Left colon (tissue), 2 donors: ENCODE data around the gene CASP6. TPM values are rescaled to one million over a fixed set of nuclear protein-coding genes. Genes with fewer than 3 reads are reported as not detected.

Source experiments
- ATAC-seq: fragments of 200-7000 bp; cut with Tn5 transposase; one replicate; pipeline ENCODE4 v1.9.1; 2020; ENCODE audit warnings: mild to moderate bottlenecking, moderate library complexity
- DNase-seq, 2 donors: peaks; one replicate each; pipeline ENCODE4 v3.0.0-alpha.2; 2020
- intact Hi-C, 2 donors: fragments of 100-400 bp; cut with DNase I in 1 of 2; cut with micrococcal nuclease in 1 of 2; formaldehyde crosslinking; loops; one replicate each; pipeline versions ENCODE4 v1.11.2 to v1.14.0; 2022; cut with DNase I, micrococcal nuclease
- long read RNA-seq: library from polyadenylated mRNA; unstranded; transcript quantifications from one replicate; pipeline ENCODE4 v2.0.0, GENCODE V29; 2021
- total RNA-seq, 2 donors: library from RNA; stranded (reverse); fragmentation: NEBNext Ultra II Directional; extraction: Animal tissue kit (Norgen Biotek cat#: 25700); gene quantifications; one replicate each; pipeline ENCODE4 v1.2.1, GENCODE V29; 2021
- donor health status: DM: no; HTN: no; CAD: no.
- donor health status: DM: yes; HTN: yes; CAD: no.

CASP6 gene
- total RNA-seq: 10 to 100 TPM; 73.6 to 78.8 TPM
- long read RNA-seq, transcript CASP6-201 (7 exons, 1,548 nt): major isoform, 133 of 152 reads
- long read RNA-seq, partial matches to known transcripts: 2 of 152 reads
- long read RNA-seq, other reads (novel, unspliced or antisense): 16 of 152 reads

- intact Hi-C loops: loop anchor here in 1 of 2 donors (10.0 kb wide), 1 partner anchor 112 kb away; the partner anchor contains the start of gene GAR1
- ATAC-seq: peak; percentile 81
- DNase-seq: peak; percentile 90 to 93
These were observed at the start of gene CASP6 for GRCh38 chr4:109702950-109703663. Gene CASP6 (minus strand): TSS chr4:109703445. CDS start chr4:109703395, 50 bp downstream.

DNA sequence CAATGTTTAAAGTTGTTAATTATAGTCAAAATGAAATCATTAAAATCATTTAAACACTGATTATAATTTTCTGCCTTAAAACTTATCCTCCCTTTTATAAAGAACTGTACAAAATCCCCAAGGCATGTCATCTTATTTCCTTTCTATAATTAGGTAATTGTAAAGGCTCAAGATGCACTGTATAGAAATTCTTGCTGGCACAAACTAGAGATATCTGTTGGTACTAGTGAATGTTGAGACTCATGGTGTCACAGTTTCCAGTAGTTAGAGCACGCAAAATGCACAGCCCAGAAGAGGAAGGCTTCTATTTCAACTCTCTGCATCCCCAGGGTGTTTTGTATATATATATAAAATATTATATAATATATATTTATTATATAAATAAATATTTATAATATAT, 49.3 kb upstream of the CASP6 start:
- no peak for DNase-seq
- intact Hi-C loops: no loop called here
- no peak for ATAC-seq

DNA sequence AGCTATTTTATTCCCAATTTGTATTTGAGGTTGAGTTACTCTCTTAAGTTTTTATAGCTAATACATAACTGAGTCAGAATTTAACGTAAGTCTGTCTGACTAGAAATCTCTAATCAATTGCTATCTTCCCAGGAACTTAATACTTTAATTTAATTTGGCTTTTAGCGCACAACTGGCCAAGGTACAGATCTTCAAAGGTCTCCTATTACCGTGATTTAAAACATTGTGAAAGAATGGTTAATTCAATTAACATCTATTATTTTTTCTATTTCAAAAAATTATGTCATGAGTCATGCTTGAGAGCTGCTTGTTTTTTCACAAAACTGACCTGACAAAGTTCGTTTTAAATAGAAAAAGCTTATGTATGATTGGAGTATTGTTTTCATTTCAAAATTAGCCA, 48.6 kb upstream of the CASP6 start:
- DNase-seq: no peak
- intact Hi-C loops: no loop called here
- ATAC-seq: no peak

DNA sequence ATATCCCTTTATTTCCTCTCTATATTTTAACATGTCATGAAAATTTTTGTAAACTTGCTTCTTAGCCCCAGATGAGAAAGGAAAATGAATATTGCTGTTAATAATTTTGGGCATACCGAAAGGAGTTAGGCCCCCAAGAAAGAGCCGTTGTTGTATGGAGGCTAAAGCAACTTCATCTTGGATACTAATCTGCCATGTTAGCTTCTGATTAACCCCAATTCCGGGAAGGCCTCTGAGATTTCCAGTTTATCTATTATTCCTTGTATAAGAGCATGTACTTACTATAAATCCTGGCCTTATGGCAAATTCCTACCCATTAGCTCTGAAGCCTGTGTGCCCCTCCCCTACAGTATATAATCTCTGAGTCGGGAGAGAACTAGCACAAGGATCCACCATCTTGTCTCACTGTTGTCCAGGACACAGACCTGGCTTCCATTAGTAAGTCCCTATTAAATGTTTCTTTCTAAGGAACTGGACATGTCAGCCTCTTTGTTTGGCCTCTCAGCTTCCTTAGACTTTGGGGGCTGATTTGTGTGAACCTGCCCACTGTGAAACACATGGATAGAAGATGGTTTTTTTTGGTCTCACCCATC, 47.5 kb upstream of the CASP6 start:
- DNase-seq: no peak
- no peak for ATAC-seq
- intact Hi-C loops: no loop called here

DNA sequence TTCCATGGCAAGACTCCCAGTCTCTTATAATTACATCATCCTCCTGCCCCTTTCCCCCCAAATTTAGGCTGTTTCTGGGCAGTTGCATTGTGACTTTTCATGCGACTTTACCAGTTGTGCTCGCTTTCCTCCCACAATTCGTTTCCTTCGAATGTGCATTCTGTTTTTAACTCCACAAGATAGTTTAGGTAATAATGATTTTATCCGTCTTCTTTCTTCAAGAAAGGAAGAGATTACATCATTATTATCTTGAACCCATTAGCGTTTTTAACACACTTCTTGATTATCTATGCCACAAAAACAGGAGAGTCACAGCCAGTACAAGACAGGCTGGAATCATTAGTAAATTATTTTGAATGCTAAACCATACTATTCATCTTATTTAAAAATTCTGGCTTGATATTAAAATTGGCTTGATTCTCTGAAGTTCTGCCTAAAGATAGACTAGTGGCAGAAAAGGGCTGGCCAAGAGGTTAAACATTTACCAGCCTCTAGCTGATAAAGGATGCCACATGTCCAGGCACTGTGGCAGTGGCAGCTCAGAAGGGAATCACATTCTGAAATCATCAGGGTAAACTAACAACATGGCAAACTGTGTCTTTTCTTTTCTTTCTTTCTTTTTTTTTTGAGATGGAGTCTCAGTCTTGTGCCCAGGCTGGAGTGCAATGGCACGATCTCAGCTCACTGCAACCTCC, 46.3 kb upstream of the CASP6 start:
- intact Hi-C loops: no loop called here
- no peak for DNase-seq
- no peak for ATAC-seq

DNA sequence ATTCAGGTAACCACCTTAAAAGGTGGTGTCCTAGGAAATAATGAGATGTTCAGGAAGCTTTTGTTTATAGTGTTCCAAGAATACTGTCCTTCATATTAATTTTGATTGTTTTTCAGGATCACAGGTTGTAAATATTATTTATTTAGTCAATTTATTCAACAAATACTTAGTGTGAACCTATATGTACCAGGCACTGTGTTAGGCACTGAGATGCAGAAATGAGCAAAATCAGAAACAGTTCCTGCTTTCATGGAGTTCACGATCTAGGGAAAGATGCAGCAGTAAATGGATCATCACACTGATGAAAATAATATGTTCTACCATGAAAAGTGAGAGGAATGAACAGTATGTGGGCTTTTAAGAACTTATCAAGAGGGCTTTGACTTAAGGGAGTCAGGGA, 44.9 kb upstream of the CASP6 start:
- no peak for ATAC-seq
- intact Hi-C loops: no loop called here
- DNase-seq: no peak

DNA sequence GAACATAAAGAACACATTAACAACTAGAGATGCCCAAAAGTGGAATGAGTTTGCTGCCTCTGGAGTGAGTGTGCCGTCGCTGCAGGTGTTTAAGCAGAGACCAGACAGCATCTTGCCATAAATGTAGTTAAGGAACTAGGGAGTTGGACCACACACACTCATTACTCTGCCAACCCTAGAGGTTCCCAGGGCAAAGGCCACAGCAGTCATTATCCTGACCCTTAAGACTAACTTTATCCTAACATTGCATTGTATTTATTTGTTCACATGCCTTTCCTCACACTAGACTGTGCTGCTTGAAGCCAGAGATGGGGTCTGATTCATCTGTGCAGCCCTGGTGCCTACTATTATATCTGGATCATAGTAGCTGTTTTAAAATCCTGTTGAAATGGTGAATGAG, 43.5 kb upstream of the CASP6 start:
- DNase-seq: no peak
- peak; percentile 17 for ATAC-seq
- intact Hi-C loops: no loop called here

- ATAC-seq (no peak), DNase-seq (no peak)
- intact Hi-C loops: no loop called here
These were observed 42.6 kb upstream of the CASP6 start for GRCh38 chr4:109745830-109746229.

- DNase-seq (no peak), ATAC-seq (no peak)
- intact Hi-C loops: no loop called here
These were observed 36.3 kb upstream of the CASP6 start for GRCh38 chr4:109739547-109739946.

DNA sequence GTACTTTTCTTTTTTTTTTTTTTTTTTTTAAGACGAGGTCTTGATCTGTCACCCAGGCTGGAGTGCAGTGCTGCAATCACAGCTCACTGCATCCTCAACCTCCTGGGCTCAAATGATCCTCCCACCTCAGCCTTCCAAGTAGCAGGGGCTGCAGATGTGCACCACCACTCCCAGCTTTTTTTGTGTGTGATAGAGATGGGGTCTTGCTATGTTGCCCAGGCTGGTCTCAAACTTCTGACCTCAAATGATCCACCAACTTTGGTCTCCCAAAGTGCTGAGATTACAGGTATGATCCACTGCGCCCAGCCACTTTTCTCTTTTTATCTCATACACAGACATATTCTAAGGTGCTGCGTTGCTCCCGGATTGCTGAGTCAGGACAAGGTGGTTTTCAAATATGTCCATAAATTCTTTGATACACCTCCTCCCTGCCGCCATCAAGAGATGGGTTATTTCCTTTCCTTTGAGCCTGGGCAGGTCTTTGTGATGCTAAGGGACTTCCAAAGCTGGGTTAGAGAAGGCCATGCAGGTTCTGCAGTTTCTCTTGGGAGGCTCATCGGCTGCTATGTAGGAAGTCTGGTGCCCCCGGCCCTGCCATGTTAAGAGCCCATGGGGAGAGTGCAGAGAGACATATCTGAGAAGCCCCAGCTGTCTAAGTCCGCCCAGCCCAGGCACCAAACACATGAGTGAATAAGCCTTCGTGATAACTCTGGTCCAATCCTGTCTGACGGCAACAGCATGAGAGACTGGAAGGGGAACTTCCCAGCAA, 35.0 kb upstream of the CASP6 start:
- no peak for DNase-seq
- intact Hi-C loops: no loop called here
- no peak for ATAC-seq

- intact Hi-C loops: no loop called here
- ATAC-seq: peak; percentile 90
- peak; percentile 24 to 36 for DNase-seq
These were observed 32.5 kb upstream of the CASP6 start for GRCh38 chr4:109735566-109736365.

DNA sequence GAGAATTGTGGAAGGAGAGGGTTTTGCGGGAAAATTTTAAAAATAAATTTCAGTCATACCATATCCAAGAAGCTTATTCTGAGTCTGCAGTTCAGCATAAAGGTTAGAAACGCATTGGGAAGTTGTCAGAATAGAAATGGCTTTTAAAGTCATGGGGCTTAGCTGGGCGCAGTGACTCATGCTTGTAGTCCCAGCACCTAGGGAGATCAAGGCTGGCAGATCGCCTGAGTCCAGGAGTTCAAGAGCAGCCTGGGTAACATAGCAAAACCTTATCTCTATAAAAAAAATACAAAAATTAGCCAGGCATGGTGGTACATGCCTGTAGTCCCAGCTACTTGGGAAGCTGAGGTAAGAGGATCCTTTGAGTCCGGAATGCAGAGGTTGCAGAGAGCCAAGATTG, 30.5 kb upstream of the CASP6 start:
- no peak for DNase-seq
- ATAC-seq: no peak
- intact Hi-C loops: no loop called here

GRCh38 chr4:109730619-109731545, 27.6 kb upstream of the CASP6 start:
- intact Hi-C loops: no loop called here
- DNase-seq: peak in 1 of 2 donors; percentile 11
- no peak for ATAC-seq

DNA sequence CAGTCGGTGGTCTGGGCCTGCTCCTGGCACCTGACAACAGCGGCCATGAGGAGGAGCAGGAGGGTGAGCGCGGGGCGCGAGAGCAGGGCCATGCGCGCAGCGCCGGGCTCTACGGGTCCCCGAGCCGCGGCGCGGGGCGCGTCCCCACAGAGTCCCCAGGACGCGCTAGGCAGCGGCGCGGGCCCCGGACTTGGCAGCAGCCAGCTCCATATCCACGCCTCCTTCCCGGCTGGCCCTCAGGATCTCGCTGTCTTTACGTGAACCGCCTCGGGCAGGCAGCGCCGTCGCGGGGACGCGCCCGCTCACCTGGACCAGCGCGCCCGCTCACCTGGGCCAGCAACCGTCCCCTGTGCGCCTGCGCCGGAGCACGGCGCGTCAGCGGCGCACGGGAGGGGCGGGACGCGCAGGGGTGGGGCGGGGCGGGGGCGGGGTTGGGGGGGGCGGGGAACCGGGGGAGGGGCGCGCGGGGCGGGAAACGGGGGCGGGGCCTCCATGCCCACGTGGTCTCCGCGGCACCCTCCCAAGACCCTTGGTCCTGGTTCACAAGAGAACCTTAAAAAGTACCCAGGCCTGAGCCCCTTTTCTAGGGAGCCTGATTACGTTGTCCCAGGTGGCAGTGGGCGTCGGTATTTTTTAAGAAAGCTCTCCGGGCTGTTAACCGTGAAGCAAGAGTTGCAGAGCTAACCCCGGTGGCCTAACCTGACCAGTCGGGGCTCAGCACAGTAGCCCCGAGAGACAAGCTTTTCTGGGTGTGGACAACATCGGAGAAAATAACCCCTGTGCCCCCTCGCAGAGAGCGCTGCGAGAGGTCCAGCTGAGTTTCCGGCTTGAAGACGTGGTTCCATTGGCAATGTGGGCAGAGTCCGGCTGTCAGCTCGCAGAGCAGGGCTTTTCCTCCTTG, 26.7 kb upstream of the CASP6 start, which contains the start of gene PLA2G12A:
TSS of gene PLA2G12A (minus strand) at position 353 of the 901 bp plus-strand sequence. CDS start at position 92, 261 bp downstream.
- ATAC-seq (peak; percentile 94), DNase-seq (peak; percentile 85 to 90)
- intact Hi-C loops: no loop called here

DNA sequence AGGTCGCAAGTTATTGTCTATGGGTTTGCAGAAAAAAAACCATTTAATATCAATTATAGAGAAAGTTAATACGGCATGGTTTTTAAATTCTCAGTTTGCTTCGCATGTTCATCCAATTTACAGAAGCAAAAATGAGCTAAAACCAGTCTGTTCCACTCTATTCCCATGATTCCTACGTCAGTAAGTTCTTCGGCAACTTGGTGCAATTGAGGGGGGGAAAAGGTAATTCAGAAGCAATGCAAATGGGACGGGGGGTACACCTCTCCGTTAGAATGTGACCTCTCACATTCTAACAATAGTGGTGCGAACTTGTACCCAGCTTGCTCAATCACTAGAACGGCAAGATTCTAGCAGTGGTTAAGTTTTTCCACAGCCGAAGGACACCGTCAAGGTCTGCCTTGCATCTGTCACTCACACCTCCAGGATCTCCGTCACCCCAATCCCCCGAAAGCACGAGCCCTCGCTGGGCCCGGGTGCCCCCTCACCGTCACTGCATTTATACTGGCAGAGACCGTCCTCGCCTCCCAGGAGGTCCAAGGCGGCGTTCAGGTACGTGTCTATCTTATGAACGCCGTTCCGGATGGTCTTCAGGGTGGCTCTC, 26.0 kb upstream of the CASP6 start:
- intact Hi-C loops: no loop called here
- ATAC-seq (no peak), DNase-seq (peak in 1 of 2 donors; percentile 36)

DNA sequence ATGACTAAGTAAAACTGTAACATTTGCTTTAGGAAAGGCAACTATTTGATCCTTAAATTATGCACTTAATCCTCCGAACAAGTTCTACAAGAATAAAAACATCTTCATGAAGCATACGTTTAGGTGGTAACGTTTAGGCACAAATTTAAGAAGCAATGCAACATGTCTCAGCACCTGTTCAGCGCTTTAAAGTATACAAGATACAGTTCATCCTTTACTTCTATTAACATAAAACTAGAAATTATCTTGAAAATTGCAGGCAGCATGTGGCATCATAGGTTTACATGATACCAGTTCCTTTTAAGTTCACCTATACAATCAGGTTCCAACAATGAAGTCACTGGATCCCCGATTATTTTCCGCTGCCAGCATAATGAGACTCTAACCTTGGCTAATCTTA, 25.1 kb upstream of the CASP6 start:
- DNase-seq (no peak), ATAC-seq (no peak)
- intact Hi-C loops: no loop called here
